ENCODE data around the gene E2F2. TPM values are rescaled to one million over a fixed set of nuclear protein-coding genes. Genes with fewer than 3 reads are reported as not detected.
A peak's percentile ranks its signal among the peaks of the same experiment; 100 is the strongest.

Gene E2F2
- total RNA-seq, 1 experiment from 2014 or later, result 3.4 TPM

- DNase-seq (ENCODE audit: extremely low read depth, low read depth), result no peak
Measured at GRCh38 chr1:23489842-23490241, 41.2 kb downstream of the E2F2 start.

- DNase-seq (ENCODE audit: extremely low read depth, low read depth), result no peak
Measured at GRCh38 chr1:23485002-23485332, 46.1 kb downstream of the E2F2 start.

GRCh38 chr1:23484253-23485001, 46.6 kb downstream of the E2F2 start:
- DNase-seq (ENCODE audit: extremely low read depth, low read depth), result peak; percentile 79

- DNase-seq (ENCODE audit: extremely low read depth, low read depth), result no peak
Measured at GRCh38 chr1:23483321-23484252, 47.4 kb downstream of the E2F2 start, which contains the start of gene ASAP3. TSS of gene ASAP3 (minus strand) at chr1:23484179. CDS start at chr1:23484133, 46 bp downstream.

- DNase-seq (ENCODE audit: extremely low read depth, low read depth), result no peak
Measured at GRCh38 chr1:23481904-23482303, 49.1 kb downstream of the E2F2 start.

GRCh38 chr1:23481026-23481597, 49.9 kb downstream of the E2F2 start:
- DNase-seq (ENCODE audit: extremely low read depth, low read depth), result no peak

GRCh38 chr1:23480187-23481025, 50.6 kb downstream of the E2F2 start:
- DNase-seq (ENCODE audit: extremely low read depth, low read depth), result no peak

- no peak for DNase-seq (ENCODE audit: extremely low read depth, low read depth)
Measured at GRCh38 chr1:23479666-23479941, 51.4 kb downstream of the E2F2 start.

GRCh38 chr1:23478896-23479665, 52.0 kb downstream of the E2F2 start:
- peak; percentile 64 for DNase-seq (ENCODE audit: extremely low read depth, low read depth)

GRCh38 chr1:23477359-23478144, 53.5 kb downstream of the E2F2 start:
- DNase-seq (ENCODE audit: extremely low read depth, low read depth), result no peak

GRCh38 chr1:23475641-23476040, 55.4 kb downstream of the E2F2 start:
- DNase-seq (ENCODE audit: extremely low read depth, low read depth), result no peak

- DNase-seq (ENCODE audit: extremely low read depth, low read depth), result no peak
Measured at GRCh38 chr1:23475134-23475628, 55.9 kb downstream of the E2F2 start.

- no peak for DNase-seq (ENCODE audit: extremely low read depth, low read depth)
Measured at GRCh38 chr1:23473037-23473800, 57.8 kb downstream of the E2F2 start.

GRCh38 chr1:23472351-23473036, 58.5 kb downstream of the E2F2 start:
- DNase-seq (ENCODE audit: extremely low read depth, low read depth), result no peak

- no peak for DNase-seq (ENCODE audit: extremely low read depth, low read depth)
Measured at GRCh38 chr1:23471473-23472075, 59.5 kb downstream of the E2F2 start.

GRCh38 chr1:23470282-23471070, 60.6 kb downstream of the E2F2 start:
- no peak for DNase-seq (ENCODE audit: extremely low read depth, low read depth)
